ENCODE results near the gene AEBP2.
"Not testable (repeated sequence)": the region's sequence is repeated elsewhere in the genome, so short reads cannot be mapped to it uniquely, and the experiment has no call there.

The AEBP2 gene

DNA sequence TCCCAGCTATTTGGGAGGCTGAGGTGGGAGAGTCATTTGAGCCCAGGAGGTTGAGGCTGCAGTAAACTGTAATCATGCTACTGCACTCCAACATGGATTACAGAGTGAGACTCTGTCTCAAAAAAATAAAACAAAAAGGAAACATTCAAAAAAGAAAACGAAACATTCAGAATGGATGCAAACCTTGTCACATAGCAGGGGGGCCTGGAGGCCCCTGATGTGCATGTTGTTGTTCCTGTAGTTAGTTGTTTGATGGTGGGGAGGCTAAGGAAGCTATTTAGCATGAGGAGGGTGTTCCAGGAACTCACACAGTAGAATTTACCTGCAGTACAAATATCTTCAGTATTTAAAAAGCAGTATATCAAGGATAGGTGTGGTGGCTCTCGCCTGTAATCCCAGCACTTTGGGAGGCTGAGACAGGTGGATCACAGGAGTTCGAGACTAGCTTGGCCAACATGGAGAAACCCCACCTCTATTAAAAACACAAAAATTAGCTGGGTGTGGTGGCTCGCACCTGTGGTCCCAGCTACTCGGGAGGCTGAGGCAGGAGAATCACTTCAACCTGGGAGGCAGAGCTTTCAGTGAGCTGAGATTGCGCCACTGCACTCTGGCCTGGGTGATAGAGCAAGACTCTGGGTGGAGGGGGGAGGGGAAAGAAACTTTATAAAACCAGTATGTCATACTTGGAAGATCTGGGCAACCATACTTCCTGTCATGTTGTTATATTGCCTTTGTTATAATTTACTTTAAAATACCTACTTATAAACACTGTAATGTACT is 17.6 kb upstream of the AEBP2 start:
- no peak for DNase-seq (ENCODE audit: low spot score)

DNA sequence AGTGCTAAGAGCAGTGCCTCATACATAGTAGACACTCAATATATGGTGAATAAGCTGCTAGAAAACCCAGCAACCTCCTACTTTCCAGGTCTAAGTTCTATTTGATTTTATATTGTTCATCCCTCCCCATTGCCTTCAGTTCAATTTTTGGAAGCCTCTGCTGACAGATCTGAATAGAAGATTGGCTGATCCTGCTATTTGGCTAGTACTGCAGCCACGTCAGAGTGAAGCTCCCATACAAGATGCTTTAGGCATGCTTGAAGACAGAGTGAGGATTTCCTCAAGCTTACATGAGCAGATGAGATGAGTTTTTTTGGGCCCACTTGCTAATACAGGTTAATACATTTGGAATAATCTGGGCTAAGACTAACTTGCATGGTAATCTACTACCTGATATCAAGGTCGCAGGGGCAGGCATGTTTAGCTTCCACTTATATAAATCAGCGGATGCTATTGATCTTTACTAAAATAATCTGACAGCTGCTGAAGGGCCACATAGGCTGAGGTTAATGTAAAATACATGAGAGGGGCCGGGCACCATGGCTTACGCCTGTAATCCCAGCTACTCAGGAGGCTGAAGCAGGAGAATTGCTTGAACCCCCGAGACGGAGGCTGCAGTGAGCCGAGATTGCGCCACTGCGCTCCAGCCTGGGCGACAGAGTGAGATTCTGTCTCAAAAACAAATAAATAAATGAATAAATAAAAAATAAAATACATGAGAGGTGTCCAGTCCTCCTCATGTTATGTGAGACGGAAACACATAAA is 15.9 kb upstream of the AEBP2 start:
- DNase-seq (ENCODE audit: low spot score), result no peak

DNA sequence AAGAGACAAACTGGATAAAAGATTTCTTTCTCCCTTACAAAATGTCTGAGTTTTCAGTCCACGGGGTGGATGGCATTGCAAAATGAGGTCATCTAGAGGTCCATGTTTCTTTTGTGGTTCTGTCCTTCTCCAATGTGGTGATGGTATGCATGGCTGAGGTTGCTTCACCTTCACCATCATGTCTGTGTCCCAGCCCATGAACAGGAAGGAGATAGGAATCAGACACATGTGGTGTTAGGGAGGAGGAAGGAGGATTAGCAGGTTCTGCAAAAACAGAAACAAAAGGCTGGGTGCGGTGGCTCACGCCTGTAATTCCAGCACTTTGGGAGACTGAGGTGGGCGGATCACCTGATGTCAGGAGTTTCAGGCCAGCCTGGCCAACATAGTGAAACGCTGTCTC is 11.0 kb upstream of the AEBP2 start:
- DNase-seq (ENCODE audit: low spot score), result no peak

DNA sequence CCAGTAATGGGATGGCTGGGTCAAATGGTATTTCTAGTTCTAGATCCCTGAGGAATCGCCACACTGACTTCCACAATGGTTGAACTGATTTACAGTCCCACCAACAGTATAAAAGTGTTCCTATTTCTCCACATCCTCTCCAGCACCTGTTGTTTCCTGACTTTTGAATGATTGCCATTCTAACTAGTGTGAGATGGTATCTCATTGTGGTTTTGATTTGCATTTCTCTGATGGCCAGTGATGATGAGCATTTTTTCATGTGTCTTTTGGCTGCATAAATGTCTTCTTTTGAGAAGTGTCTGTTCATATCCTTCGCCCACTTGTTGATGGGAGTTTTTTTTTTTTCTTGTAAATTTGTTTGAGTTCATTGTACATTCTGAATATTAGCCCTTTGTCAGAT is 9.8 kb upstream of the AEBP2 start:
- DNase-seq (ENCODE audit: low spot score), result not testable (repeated sequence)

DNA sequence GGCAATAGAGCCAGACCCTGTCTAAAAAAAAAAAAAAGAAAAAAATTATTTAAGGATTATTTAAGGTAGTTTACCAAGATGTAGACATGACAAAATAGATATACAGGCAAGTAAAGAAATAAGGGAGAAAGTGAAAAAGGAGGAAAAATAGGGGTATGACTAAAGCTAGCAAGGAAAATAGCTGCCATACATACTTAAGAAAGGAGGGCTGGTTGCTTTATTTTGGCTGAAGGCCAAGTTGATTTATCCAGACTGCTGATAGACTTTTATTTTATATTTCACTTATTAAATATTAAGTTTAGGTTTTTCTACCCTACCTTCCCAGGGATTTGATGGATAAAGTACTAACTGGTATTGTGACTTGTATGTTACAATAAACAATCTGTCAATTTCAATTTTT is 8.3 kb upstream of the AEBP2 start:
- no peak for DNase-seq (ENCODE audit: low spot score)

DNA sequence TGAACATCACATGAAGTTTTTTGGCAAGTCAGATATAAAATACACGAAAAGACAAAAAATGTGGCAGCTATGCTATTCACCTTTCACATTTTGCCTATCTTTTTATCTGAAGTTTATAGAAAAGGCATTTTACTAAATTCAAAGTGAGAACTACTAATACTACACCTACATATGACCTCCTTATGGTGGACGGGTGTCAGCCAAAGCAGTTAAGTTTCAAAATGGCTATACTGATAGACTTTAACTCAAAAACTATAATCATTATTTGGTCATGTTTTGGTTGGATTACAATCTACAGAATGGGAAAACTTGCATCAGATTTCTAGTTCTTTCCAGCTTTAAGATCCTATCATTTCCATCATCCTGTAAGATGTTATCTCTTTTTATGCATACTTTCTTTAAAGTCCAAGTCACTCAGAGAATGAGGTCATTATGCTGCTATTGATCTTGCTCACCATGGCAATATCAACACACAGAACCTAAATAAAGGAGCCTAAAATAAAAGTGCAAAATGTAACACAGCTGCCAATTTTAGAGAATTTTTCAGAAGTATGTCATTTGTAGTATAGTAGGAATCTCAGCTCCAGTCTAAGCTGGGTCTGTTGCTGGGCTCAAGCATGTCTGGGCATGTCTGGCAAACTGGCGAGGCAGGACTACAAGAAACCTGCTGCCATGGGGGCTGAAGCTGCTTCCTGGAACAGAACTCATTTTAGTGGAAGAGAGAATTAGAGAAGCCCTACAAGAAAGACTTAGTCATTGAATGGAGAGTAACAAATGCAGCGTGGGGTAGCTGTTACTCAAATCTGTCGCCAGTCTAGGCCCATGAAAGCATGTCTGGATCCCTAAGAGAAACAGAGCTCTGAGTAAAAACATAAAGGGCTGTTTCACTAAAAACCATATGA is 7.6 kb upstream of the AEBP2 start:
- DNase-seq (ENCODE audit: low spot score), result no peak

DNA sequence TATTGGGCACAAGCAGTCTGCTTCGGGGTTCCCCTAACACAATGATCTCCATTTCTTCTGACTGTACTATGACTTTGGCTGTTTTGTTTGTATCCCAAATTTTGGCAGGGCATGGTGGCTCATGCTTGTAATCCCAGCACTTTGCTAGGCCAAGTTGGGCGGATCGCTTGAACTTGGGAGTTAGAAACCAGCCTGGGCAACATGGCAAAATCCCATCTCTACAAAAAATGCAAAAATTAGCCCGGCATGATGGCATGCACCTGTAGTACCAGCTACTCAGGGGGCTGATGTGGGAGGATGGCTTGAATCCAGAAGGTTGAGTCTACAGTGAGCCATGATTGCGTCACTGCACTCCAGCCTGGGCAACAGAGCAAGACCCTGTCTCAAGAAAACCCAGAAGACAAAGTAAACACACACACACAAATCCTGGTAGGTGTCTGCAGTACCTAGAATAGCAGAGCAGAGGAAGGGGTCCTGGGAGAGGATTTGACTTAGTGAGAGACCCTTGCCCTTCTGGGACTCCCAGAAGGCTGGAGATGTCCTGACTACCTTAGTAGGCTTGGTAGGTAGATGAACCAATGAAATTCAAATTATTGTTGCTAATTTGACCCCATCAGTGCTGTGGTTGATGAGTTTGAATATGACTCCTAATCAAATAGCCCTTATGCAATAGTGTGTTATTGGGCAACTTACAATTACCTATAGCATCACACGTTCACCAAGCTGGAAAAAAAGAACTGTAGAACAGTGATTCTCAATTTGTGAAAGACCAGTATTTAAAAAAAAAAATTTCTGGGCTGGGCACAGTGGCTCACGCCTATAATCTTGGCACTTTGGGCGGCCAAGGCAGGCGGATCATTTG is 6.8 kb upstream of the AEBP2 start:
- DNase-seq (ENCODE audit: low spot score), result no peak

DNA sequence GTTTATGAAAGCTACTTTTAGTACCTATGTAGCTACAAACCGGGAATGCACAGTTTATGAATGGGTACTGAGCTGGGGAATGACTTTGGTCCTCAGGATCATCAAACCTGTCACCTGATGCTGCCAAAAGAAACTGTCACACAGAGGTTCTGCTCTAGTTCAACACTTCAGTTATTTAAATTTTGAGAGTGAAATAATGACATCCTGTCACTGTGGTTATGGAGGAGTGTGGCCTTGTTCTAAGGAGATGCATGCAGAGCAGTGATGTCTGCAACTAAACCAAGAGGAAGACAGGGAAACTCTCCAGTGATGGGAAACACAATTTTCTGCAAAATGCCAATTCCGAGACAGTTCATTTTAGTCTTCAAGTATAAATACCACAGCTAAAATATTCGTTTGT is 4.8 kb upstream of the AEBP2 start:
- DNase-seq (ENCODE audit: low spot score), result no peak

DNA sequence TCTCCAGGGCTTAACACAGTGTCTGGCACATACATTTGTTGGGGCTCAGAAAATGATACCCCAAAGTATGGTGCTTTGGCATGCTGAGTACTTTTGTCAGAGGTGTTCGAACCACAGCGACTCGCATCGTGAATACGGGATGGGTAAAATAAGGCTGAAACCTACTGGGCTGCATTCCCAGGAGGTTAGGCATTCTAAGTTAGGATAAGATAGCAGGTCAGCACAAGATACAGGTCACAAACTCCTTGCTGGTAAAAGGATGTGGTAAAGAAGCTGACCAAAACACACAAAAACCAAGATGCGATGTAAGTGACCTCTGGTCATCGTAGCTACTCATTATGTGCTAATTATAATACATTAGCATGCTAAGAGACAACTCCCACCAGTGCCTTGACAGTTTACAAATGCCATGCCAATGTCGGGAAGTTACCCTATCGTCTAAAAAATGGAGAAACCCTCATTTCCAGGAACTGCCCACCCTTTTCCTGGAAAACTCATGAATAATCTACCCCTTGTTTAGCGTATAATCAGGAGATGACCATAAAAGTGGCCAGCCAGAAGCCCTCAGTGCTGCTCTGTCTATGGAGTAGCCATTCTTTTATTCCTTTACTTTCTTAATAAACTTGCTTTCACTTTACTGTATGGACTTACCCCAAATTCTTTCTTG is 3.3 kb upstream of the AEBP2 start:
- no peak for DNase-seq (ENCODE audit: low spot score)

DNA sequence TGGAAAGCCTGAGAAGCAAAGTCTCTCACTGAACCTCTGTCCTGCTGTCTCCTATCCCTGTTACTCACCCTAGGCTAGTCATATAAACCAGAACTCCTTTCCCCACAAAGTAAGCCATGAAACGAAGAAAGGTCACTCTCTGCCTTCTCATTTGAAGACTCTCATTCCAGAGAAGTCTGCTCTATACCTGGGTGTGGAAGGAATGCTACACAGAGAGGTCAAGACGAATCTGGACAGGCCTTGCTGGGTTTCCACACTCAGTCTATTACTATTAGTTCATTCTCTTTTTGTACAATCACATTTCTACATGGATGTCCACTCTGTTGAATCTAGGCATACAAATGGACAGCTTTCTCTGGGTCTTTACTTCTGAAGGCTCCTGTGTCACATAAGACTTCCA is 2.4 kb upstream of the AEBP2 start:
- DNase-seq (ENCODE audit: low spot score), result no peak

DNA sequence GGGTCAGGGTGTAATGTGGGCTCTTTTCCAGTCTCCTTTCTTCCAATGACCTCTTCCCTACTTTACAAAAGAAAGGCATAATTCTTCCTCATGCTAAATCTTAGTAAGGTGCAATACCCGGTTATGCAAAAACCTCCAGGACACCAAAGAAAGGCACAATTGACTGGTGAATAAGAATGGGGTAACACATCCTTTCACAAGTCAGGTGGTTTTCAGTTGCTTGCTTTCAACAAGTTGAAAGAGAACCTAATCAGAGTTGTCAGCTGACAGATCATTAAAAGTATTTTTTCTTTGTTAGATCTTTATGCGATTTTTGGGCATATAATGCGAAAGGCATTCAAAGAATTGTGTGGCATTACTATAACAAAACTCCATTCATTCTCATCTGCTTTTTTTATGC is 1.3 kb upstream of the AEBP2 start:
- no peak for DNase-seq (ENCODE audit: low spot score)

DNA sequence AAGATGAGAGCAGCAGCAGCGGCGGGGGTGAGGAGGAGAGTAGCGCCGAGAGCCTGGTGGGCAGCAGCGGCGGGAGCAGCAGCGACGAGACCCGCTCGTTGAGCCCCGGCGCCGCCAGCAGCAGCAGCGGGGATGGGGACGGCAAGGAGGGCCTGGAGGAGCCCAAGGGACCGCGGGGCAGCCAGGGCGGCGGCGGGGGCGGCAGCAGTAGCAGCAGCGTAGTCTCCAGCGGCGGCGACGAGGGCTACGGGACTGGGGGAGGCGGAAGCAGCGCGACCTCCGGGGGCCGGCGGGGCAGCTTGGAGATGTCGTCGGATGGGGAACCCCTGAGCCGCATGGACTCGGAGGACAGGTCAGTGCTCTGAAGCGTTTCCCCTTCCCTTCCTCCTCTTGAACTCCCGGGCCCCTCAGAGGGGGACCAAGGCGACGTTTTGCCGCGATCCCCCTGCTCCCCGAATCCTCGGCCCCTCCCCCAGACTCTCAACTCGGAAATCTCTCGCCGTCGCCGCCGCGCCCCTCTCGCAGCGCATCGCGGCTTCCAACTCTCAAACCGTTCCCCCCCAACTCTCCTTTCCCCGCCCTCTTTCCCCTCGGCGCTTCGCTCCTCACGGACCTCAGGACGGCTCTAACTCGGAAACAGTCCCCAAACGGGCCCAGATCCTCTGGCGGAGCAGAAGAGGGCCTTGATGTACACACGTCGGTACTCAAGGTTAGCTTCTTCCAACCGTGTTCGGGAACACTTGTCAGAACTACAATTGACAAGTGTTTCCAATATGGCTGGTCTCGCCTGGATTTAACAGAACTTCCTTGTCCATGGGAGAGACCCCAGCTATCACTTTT is 947 bp downstream of the AEBP2 start:
- DNase-seq (ENCODE audit: low spot score), result peak; percentile 54

DNA sequence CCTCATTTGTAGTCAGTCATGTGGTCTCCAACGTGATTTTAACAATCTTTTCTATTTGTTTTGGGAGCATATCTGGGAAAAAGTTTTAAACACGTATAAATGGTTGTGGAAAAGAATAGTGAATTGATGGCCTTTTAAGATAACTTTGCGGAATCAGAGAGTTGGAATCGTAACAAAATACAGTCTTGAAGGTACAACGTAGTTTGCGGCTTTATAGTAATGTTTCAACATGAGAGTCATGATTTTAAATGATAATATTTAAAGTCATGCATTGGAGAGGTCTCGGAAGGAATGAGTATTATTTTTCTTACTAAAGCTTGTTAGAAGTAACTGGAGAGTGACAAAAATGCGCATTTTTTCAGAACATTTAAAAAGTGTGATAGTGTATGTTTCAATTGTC is 1.6 kb downstream of the AEBP2 start:
- no peak for DNase-seq (ENCODE audit: low spot score)

DNA sequence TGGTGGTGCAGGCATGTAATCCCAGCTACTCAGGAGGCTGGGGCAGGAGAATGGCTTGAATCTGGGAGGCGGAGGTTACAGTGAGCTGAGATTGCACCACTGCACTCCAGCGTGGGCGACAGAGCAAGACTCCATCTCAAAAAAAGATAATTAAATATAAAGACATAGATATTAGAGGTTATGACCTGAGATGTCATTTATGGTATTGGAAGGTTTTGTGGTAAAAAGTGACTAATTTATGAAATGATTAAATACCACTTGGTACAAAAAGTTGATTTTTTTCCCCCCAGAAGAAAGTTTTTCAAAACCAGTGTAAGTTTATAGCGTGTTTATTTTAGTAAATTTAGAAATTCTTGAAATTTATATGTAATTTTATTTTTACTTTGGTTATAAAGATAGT is 4.3 kb downstream of the AEBP2 start:
- no peak for DNase-seq (ENCODE audit: low spot score)

DNA sequence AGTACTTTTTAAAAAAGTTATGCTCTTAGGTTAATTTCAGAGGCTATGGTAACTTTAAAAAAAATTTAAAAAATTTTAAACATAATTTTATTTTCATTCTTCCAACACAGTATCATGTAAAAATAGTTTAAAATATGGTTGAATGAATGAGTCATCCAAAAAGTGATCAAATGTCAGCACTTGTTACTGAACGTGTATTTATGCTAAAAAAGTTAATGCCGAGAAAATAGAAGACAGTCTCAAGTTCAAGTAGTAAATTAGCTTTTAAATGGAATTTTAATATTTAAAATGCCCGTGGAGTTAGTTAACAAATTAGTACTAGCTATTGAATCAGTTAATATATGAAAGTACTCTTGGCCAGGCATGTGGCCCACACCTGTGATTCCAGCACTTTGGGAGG is 4.8 kb downstream of the AEBP2 start:
- no peak for DNase-seq (ENCODE audit: low spot score)

DNA sequence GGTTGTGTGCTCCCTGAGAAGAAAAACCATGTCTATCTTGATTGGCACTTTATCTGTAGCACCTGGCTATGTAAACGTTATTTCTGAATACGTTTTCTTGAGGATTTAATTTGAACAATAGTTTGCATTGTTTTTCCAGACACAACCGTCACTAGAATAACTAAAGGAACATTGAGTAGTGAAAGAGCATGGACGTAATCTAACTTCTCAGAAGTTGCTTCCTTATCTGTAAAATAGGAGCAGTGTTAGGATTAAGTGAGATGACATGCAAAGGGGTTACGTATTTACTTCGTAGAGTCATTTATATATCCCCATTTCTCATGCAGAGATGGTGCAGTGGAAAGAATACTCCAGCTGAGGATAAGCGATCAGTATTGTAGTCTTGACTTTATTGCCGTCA is 8.1 kb downstream of the AEBP2 start:
- DNase-seq (ENCODE audit: low spot score), result no peak

DNA sequence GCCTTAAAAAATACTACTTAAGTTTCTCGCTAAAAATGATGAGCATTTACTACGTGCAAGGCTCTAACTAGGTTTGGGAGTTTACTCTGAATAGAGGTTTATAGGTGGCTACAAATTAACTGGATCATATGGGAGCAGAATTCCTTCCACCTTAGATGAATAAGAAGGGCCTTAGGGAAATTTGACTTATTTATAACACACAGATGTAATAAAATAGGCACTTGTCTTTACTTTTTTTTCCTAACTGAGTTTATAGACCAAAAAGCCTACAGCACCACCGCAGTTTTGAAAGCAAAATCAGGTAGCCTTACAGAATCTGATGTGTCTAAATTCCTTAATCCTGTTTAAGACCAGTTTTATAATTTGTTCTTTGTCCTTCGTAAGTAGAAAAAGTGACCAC is 10.5 kb downstream of the AEBP2 start:
- no peak for DNase-seq (ENCODE audit: low spot score)

DNA sequence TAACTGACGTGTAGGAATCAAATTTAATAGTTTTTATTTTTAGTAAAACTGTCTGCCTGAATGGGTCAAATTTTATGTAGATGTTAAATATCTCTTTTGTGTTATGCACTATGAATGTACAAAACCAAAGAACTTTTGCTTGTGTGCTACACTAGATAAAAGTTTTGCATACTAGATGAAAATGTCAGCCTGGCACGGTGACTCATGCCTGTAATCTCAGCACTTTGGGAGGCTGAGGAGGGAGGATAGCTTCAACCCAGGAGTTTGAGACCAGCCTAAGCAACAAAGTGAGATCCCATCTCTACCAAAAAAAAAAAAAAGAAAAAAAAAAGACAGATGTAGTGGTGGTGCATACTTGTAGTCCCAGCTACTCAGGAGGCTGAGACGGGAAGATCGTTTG is 11.1 kb downstream of the AEBP2 start:
- DNase-seq (ENCODE audit: low spot score), result no peak

DNA sequence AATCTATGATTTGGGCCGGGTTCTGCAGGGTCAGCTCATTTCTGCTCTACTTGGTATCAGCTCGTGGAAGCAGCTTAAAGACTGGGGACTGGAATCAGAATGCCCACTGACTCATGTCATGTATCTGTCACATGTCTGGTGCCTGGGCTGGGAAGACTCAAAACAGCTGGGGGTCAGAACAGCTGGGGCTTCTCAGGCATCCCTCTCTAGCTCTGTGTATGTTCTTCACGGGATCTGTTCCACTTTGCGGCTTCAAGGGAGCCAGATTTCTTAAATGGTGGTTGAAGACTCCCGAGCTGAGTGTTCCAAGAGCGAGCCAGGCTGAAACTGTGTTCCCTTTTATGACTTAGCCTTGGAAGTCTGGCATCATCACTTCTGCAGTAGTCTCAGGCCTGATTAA is 11.9 kb downstream of the AEBP2 start:
- DNase-seq (ENCODE audit: low spot score), result no peak

DNA sequence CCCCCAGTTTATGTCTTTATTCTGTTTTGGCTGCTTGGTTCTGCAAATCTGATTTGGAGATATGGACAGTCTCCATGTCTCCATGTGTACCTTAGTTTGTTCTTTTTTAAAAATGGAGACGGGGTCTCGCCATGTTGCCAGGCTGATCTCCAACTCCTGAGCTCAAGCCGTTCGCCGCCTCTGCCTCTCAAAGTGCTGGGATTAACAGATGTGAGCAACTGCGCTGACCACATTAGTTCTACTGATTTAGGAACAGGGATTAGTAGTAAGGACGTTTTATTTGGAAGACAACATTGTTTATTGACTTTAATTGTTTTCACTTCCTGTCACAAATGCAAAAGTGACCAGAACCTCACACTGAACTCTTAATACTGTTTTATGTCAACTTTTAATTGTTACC is 14.7 kb downstream of the AEBP2 start:
- DNase-seq (ENCODE audit: low spot score), result no peak
